ENCODE measurements around the gene PRKAG1.

DNA sequence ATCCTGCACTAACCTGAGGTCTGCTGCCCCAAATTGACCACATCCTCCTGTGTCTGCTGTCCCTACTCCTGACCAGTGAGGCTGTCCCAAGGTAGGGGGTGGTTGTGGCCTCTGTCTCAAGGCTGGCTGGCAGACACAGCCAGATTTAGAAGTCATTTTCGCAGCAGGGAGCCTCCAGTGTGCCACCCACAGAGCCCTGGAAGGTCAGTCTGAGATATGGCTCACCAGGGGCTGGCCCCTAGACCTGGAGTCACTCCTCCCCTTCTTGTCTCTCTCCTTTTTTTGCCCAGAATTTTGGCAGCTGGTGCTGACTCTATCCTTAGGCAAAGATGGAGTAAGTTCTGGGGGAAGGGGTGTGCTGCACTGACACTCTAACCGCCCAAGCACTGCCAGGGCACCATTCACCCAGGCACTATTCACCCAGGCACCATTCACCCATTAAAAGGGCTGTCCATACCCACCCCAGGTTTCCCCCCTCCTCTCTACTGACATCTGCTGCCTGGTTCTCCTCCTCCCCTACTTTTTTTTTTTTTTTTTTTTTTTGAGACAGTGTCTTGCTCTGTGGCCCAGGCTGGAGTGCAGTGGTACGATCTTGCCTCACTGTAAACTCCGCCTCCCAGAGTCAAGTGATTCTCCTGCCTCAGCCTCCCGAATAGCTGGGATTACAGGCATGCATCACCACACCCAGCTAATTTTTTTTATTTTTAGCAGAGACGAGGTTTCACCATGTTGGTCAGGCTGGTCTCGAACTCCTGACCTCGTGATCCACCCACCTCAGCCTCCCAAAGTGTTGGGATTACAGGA is 27.1 kb downstream of the PRKAG1 start:
- TF ChIP-seq, protein P1, sequence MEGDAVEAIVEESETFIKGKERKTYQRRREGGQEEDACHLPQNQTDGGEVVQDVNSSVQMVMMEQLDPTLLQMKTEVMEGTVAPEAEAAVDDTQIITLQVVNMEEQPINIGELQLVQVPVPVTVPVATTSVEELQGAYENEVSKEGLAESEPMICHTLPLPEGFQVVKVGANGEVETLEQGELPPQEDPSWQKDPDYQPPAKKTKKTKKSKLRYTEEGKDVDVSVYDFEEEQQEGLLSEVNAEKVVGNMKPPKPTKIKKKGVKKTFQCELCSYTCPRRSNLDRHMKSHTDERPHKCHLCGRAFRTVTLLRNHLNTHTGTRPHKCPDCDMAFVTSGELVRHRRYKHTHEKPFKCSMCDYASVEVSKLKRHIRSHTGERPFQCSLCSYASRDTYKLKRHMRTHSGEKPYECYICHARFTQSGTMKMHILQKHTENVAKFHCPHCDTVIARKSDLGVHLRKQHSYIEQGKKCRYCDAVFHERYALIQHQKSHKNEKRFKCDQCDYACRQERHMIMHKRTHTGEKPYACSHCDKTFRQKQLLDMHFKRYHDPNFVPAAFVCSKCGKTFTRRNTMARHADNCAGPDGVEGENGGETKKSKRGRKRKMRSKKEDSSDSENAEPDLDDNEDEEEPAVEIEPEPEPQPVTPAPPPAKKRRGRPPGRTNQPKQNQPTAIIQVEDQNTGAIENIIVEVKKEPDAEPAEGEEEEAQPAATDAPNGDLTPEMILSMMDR (IDR thresholded peaks at IDR 0.05) = no peak
- TF ChIP-seq, protein P2, sequence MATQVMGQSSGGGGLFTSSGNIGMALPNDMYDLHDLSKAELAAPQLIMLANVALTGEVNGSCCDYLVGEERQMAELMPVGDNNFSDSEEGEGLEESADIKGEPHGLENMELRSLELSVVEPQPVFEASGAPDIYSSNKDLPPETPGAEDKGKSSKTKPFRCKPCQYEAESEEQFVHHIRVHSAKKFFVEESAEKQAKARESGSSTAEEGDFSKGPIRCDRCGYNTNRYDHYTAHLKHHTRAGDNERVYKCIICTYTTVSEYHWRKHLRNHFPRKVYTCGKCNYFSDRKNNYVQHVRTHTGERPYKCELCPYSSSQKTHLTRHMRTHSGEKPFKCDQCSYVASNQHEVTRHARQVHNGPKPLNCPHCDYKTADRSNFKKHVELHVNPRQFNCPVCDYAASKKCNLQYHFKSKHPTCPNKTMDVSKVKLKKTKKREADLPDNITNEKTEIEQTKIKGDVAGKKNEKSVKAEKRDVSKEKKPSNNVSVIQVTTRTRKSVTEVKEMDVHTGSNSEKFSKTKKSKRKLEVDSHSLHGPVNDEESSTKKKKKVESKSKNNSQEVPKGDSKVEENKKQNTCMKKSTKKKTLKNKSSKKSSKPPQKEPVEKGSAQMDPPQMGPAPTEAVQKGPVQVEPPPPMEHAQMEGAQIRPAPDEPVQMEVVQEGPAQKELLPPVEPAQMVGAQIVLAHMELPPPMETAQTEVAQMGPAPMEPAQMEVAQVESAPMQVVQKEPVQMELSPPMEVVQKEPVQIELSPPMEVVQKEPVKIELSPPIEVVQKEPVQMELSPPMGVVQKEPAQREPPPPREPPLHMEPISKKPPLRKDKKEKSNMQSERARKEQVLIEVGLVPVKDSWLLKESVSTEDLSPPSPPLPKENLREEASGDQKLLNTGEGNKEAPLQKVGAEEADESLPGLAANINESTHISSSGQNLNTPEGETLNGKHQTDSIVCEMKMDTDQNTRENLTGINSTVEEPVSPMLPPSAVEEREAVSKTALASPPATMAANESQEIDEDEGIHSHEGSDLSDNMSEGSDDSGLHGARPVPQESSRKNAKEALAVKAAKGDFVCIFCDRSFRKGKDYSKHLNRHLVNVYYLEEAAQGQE (IDR thresholded peaks at IDR 0.05; ENCODE audit: insufficient read depth in 1 of 2, low read depth in 2 of 2, low read length in 1 of 2) = no peak
- TF ChIP-seq POLR2AphosphoS5 (IDR thresholded peaks at IDR 0.05; ENCODE audit: low read depth, low read length) = no peak

Data from Panc1 (cell line).